ENCODE data around the gene LHB.

Gene LHB

DNA sequence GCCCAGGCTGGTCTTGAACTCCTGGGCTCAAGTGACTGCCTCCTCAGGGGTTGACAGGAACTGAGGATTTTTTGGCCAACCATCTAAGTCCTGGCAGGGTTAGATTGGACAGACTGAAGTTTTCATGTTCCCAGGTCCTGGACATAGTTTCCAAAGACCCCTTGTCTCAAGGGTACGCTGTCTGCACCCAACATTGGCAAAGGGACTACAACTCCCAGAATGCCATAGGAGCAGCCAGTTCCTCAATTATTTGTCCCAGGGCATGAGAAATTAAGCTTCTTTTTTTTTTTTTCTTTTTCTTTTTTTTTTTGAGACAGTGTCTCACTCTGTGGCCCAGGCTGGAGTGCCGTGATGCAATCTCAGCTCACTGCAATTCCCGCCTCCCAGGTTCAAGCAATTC lies 30.7 kb downstream of the LHB start:
- in situ Hi-C loops (cut with MboI; ENCODE audit: low sequenced_read_pairs) = no loop called here

DNA sequence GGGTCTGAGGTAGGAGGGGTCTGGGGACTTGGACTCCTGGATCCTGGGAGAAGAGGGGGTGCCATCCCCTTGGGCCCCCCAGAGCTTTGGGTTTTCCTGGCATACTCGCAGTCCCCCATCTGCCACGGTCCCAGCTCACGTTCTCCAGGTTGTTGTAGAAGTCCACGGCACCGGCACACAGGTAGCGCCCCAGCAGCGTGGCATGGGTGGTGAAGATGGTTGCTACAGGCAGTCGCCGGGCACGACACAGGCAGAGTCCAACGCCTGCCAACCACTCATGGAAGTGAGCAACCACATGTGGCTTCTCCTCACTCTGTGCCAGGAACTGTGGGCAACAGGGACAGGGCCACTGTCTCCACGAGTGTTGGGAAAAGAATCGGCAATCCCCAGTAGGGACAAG lies 31.2 kb downstream of the LHB start:
- in situ Hi-C loops (cut with MboI; ENCODE audit: low sequenced_read_pairs) = no loop called here

DNA sequence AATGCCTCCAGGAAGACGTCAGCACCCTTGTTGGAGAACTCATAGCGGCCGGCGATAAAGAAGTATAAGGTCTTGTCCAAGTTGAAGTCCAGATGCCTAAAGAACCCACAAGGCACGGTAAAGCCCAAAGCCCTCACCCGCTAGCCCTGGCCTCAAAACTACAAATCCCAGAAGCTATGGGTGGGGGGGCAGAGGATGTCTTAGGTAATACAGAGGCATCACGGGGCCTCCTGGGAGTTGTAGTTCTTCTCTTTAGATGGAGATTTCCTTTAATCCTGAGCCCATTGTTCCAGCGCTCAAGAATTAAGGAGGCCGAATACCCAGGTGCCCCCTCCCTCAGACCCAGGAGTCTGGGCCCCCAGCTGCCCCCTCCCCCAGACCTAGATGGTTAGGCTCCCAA lies 34.6 kb downstream of the LHB start:
- in situ Hi-C loops (cut with MboI; ENCODE audit: low sequenced_read_pairs) = no loop called here

GRCh38 chr19:48977061-48977460 lies 39.8 kb downstream of the LHB start:
- in situ Hi-C loops (cut with MboI; ENCODE audit: low sequenced_read_pairs) = no loop called here

GRCh38 chr19:48975947-48976847 lies 40.7 kb downstream of the LHB start:
- in situ Hi-C loops (cut with MboI; ENCODE audit: low sequenced_read_pairs) = no loop called here

DNA sequence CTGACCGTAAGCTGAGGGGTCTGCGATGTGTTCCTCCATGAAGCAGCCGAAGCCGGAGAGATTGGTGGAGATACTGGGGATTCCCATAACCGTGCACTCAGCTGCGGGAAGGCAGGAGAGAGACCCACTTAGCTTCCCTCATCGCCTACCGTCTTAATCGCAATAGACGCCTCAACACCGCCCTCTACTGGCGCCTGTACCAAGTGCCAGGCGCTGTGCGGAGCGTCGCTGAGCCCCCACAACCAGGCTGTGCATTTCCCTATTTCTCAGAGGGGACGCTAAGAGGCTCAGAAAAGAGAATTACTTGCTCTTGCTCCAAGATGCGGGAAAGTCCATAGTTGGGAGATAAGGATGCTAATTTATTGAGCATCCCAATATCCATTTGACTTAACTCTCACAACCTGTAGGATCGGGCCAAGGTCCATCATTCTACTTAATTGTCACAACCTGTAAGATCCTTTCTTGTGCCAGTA lies 45.9 kb downstream of the LHB start:
- in situ Hi-C loops (cut with MboI; ENCODE audit: low sequenced_read_pairs) = no loop called here

DNA sequence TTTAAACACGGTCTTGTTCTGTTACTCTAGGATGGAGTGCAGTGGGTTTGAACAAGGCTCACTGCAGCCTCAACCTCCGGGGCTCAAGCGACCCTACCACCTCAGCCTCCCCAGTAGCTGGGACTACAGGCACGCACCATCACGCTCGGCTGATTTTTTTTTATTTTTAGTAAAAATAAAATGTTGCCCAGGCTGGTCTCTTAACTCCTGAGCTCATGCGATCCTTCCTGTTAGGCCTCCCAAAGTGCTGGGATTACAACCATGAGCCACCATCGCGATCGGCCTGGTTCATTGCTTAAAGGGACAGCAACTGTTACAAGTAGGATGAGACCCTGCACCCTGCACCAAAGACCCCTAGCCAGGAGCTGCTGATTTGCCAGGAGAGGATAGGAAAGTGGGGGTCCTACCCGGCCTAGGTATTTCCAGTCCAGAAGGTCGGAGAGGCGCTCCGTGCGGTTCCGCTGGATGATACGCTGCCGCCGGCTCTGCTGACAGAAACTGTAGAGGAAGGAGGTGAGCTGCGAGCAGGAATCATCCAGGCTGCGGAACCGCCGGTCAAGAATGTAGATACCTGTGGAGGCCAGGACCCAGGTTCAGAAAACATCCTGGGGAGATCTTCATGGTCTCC lies 46.6 kb downstream of the LHB start:
- in situ Hi-C loops (cut with MboI; ENCODE audit: low sequenced_read_pairs) = no loop called here

GRCh38 chr19:48969276-48970138 lies 47.4 kb downstream of the LHB start:
- in situ Hi-C loops (cut with MboI; ENCODE audit: low sequenced_read_pairs) = no loop called here

GRCh38 chr19:48968813-48969218 lies 48.1 kb downstream of the LHB start:
- in situ Hi-C loops (cut with MboI; ENCODE audit: low sequenced_read_pairs) = no loop called here

DNA sequence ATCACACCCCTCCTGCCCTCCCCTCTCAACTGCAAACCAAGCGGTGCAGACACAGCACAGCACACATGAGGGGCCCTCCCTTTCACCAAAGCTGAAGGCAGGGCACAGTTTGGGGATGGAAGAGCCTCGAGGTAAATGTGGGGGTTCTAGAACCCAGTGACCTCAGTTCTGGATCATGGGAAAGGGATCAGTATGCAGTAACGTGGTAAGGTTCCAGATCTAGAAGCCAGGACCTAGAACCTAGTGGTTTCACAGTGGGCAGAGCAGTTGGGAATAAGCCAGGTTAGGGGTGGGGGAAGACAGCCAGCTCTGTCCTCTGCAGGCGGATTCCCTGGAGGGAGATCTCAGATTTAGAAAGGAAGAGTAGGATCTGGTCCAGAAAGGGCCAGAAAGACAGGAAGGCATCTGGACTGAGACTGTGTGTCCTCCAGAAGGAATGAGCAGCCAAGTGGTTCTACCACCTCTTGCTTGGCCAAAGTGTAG lies 48.7 kb downstream of the LHB start:
- in situ Hi-C loops (cut with MboI; ENCODE audit: low sequenced_read_pairs) = no loop called here

DNA sequence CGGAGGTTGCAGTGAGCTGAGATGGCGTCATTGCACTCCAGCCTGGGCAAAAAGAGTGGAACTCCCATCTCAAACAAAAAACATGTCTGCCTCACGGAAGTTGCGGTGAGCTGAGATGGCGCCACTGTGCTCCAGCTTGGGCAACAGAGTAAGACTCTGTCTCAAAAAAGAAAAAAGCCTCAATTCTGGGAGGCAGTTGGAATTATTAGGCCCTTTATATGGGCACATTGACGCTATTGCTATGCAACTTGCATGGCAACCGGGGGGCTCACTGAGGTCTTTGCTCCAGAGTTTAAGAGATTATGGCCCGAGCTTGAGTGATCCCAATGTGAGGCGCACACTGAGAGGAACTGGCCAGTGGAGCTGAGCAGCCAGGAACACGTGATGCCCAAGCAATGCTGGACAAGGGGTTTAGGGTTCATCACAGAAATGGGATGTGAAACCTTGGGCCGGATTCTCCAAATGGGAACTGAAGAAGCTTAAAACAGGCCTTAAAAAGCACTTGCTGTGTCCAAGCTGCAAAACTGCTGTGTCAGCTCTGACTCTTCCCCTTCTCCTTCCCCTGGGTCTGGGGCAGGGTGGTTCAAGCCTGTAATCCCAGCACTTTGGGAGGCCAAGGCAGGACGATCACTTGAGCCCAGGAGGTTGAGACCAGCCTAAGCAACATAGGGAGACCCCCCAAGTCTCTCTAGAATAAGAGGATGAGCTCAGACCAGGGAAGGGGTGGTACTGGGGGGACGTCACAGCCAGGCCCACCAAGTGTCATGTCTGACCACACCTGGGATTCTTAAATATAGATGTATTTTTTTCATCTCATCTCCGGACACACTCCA lies 49.3 kb downstream of the LHB start:
- in situ Hi-C loops (cut with MboI; ENCODE audit: low sequenced_read_pairs) = no loop called here

DNA sequence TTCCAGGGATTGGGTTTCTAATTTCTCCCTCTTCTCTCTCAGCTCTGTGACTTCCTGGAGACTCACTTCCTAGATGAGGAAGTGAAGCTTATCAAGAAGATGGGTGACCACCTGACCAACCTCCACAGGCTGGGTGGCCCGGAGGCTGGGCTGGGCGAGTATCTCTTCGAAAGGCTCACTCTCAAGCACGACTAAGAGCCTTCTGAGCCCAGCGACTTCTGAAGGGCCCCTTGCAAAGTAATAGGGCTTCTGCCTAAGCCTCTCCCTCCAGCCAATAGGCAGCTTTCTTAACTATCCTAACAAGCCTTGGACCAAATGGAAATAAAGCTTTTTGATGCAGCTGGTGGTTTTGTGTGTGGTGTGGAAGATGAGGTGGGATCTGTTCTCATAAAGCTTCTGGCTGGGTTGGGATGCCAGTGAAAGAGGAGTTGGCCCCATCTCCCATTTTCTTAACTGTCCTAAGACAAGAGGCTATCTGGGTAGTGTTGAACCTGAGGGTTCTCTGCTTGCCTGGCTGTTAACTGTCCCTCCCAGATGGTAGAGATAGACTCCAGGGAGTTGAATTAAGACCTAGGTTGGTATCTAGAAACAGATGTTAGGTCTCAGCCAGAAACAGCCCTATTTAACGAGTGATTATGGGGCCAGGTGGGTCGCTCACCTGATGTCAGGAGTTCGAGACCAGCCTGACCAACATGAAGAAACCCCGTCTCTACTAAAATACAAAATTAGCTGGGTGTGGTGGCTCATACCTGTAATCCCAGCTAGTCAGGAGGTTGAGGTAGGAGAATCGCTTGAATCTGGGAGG lies 50.1 kb downstream of the LHB start:
- in situ Hi-C loops (cut with MboI; ENCODE audit: low sequenced_read_pairs) = no loop called here

All from hTERT RPE-1 (cell line).